Astrocyte of the cerebellum (primary cell): ENCODE measurements around the gene ZBTB22.
"Not testable (repeated sequence)": the region's sequence is repeated elsewhere in the genome, so short reads cannot be mapped to it uniquely, and the experiment has no call there.

Source experiments
- DNase-seq: peaks from one replicate; pipeline ENCODE4 v3.0.0-alpha.2; 2011; ENCODE audit warnings: low read depth
- H3K4me3 ChIP-seq: 2 replicates; pipeline ENCODE4 v1.5.1; 2011; ENCODE audit warnings: mild to moderate bottlenecking, low read depth, low read length, moderate library complexity
- in situ Hi-C: cut with HindIII; loops from 2 replicates; pipeline ENCODE4 v1.10.0; 2017; ENCODE audit warnings: low sequenced_read_pairs
- TF ChIP-seq, protein P1 (sequence below): IDR thresholded peaks from 2 replicates; pipeline ENCODE4 v1.5.1; 2012; ENCODE audit warnings: low read length, low read depth, moderate library complexity, mild to moderate bottlenecking; ENCODE audit errors: missing control alignments

ZBTB22 gene

GRCh38 chr6:33347816-33348215, 30.3 kb upstream of the ZBTB22 start:
- in situ Hi-C loops, result no loop called here
- TF ChIP-seq, protein P1, sequence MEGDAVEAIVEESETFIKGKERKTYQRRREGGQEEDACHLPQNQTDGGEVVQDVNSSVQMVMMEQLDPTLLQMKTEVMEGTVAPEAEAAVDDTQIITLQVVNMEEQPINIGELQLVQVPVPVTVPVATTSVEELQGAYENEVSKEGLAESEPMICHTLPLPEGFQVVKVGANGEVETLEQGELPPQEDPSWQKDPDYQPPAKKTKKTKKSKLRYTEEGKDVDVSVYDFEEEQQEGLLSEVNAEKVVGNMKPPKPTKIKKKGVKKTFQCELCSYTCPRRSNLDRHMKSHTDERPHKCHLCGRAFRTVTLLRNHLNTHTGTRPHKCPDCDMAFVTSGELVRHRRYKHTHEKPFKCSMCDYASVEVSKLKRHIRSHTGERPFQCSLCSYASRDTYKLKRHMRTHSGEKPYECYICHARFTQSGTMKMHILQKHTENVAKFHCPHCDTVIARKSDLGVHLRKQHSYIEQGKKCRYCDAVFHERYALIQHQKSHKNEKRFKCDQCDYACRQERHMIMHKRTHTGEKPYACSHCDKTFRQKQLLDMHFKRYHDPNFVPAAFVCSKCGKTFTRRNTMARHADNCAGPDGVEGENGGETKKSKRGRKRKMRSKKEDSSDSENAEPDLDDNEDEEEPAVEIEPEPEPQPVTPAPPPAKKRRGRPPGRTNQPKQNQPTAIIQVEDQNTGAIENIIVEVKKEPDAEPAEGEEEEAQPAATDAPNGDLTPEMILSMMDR, result no peak
- DNase-seq, result no peak
- no peak overlapping the region for H3K4me3 ChIP-seq

DNA sequence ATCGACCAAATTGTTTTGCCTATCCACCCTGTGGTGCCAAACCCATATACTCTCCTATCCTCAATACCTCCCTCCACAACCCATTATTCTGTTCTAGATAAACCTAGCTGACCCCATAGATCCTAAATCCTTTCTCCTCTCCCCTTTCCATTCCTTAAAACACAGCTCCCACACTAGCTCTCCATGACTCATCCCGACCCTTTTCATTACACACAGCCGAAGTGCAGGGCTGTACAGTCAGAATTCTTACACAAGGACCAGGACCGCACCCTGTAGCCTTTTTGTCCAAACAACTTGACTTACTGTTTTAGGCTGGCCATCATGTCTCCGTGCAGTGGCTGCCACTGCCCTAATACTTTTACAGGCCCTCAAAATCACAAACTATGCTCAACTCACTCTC, 29.4 kb upstream of the ZBTB22 start:
- H3K4me3 ChIP-seq, DNase-seq, in situ Hi-C loops: not testable (repeated sequence)

- TF ChIP-seq, protein P1, result peak; percentile 51
- in situ Hi-C loops, result no loop called here
- peak; percentile 92 for DNase-seq
- no peak overlapping the region for H3K4me3 ChIP-seq
Observed at GRCh38 chr6:33344701-33345697, 27.5 kb upstream of the ZBTB22 start.

GRCh38 chr6:33343953-33344611, 26.5 kb upstream of the ZBTB22 start:
- no peak for DNase-seq
- in situ Hi-C loops, result no loop called here
- H3K4me3 ChIP-seq, result no peak overlapping the region
- TF ChIP-seq, protein P1, result no peak

- DNase-seq, H3K4me3 ChIP-seq, in situ Hi-C loops: not testable (repeated sequence)
Observed at GRCh38 chr6:33343606-33343952, 26.0 kb upstream of the ZBTB22 start.

DNA sequence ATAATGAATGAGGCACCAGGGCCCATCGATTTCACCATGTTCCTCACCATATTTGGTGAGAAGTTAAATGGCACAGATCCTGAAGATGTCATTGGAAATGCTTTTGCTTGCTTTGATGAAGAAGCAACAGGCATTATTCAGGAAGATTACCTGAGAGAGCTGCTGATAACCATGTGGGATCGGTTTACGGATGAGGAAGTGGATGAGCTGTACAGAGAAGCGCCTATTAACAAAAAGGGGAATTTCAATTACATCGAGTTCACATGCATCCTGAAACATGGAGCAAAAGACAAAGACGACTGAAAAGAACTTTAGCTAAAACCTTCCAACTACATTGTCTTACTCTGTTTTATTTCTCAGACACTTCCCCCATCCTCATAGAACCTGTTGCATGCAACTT, 21.6 kb upstream of the ZBTB22 start:
- in situ Hi-C loops, result no loop called here
- no peak overlapping the region for H3K4me3 ChIP-seq
- TF ChIP-seq, protein P1, result no peak
- DNase-seq, result no peak

DNA sequence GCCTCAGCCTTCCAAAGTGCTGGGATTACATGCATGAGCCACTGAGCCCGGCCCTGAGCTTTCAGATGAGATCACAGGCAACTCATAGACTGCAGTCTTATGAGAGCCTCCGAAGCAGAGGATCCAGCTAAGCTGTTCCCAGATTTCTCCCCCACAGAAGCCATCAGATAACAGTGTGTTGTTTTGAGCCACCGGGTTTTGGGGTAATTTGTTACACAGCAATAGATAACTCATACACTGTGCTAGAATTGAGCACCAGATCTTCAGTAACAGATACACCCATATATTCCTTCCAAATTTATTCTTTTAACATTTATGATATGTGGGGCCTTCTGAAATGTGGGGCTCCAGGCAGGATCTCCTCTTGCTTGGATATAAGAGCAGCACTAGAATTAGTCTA, 19.0 kb upstream of the ZBTB22 start:
- TF ChIP-seq, protein P1, result no peak
- in situ Hi-C loops, result no loop called here
- no peak overlapping the region for H3K4me3 ChIP-seq
- DNase-seq, result no peak
